Caco-2 (cell line): ENCODE measurements around the gene TNS3. TPM values are rescaled to one million over a fixed set of nuclear protein-coding genes. Genes with fewer than 3 reads are reported as not detected.

Source experiments
- BruUV-seq: library from RNA; stranded (reverse); fragments of 400-500 nt; replicated peaks from 2 replicates; lab custom pipeline; 2021; lab: Mats Ljungman, UMichigan
- CTCF ChIA-PET: fragments of 300-600 bp; sonication (Branson Sonifier 250); formaldehyde crosslinking; loops from one replicate; lab custom pipeline; 2022; ENCODE audit warnings: antibody characterized with exemption; lab: Charles Lee
- POLR2A ChIA-PET: fragments of 300-600 bp; sonication (Branson Sonifier 250); formaldehyde crosslinking; loops from one replicate; lab custom pipeline; 2022; ENCODE audit warnings: antibody characterized with exemption; lab: Charles Lee
- DNase-seq, 2 experiments: peaks; one replicate each; pipeline versions ENCODE4 v3.0.0 to v3.0.0-alpha.2; 2020 to 2022
- H3K27me3 ChIP-seq: replicated peaks from 2 replicates; pipeline ENCODE4 v1.6.0; 2011; ENCODE audit warnings: low read length; ENCODE audit not compliant: control insufficient read depth, insufficient read depth
- H3K36me3 ChIP-seq: 2 replicates; pipeline ENCODE4 v1.5.1; 2011; ENCODE audit warnings: low read length; ENCODE audit not compliant: control insufficient read depth, insufficient read depth
- H3K4me1 ChIP-seq: fragments of 250-450 bp; sonication (Bioruptor Pico); 2 replicates; pipeline ENCODE4 v1.5.1; 2020; ENCODE audit warnings: mild to moderate bottlenecking
- H3K4me3 ChIP-seq: 2 replicates; pipeline ENCODE4 v1.5.1; 2011; ENCODE audit warnings: low read depth, mild to moderate bottlenecking, control low read depth, low read length
- H3K9me3 ChIP-seq: fragments of 250-450 bp; sonication (Bioruptor Pico); 2 replicates; pipeline ENCODE4 v1.5.1; 2020; ENCODE audit warnings: mild to moderate bottlenecking, moderate library complexity
- H3K27ac Mint-ChIP-seq: one replicate; pipeline ENCODE4 v1.8.0; 2022; ENCODE audit warnings: mixed read lengths; ENCODE audit not compliant: unreplicated experiment
- H3K27me3 Mint-ChIP-seq: one replicate; pipeline ENCODE4 v1.8.0; 2022; ENCODE audit warnings: mixed read lengths; ENCODE audit not compliant: insufficient read depth, unreplicated experiment
- H3K36me3 Mint-ChIP-seq: one replicate; pipeline ENCODE4 v1.8.0; 2022; ENCODE audit warnings: mild to moderate bottlenecking, mixed read lengths; ENCODE audit not compliant: insufficient read depth, unreplicated experiment
- H3K4me1 Mint-ChIP-seq: one replicate; pipeline ENCODE4 v1.8.0; 2022; ENCODE audit warnings: low read depth, mixed read lengths; ENCODE audit not compliant: unreplicated experiment
- H3K4me3 Mint-ChIP-seq: one replicate; pipeline ENCODE4 v1.8.0; 2022; ENCODE audit warnings: mild to moderate bottlenecking, moderate library complexity, mixed read lengths; ENCODE audit not compliant: unreplicated experiment
- H3K9me3 Mint-ChIP-seq: one replicate; pipeline ENCODE4 v1.8.0; 2022; ENCODE audit warnings: mixed read lengths; ENCODE audit not compliant: unreplicated experiment
- intact Hi-C: fragments of 100-400 bp; cut with micrococcal nuclease; formaldehyde crosslinking; loops from one replicate; pipeline ENCODE4 v1.10.0; 2022; ENCODE audit not compliant: unreplicated experiment
- total RNA-seq: library from RNA; stranded (reverse); gene quantifications from 2 replicates; pipeline ENCODE4 v1.2.3, GENCODE V29; 2022
- TF ChIP-seq, protein P1 (sequence below), 2 experiments: fragments of 200-600 bp in 1 of 2; IDR thresholded peaks; 1 replicate in 1 of 2; 2 replicates in 1 of 2; pipeline versions ENCODE4 v1.5.1 to v1.8.0; 2011 to 2022; ENCODE audit warnings: antibody characterized with exemption in 1 of 2, control low read depth in 1 of 2, inconsistent platforms in 1 of 2, low read depth in 1 of 2, low read length in 1 of 2, mild to moderate bottlenecking in 1 of 2, moderate library complexity in 1 of 2; ENCODE audit not compliant: insufficient read depth in 1 of 2, severe bottlenecking in 1 of 2, unreplicated experiment in 1 of 2

Gene TNS3
- total RNA-seq, 1 experiment from 2014 or later: 263 TPM

DNA sequence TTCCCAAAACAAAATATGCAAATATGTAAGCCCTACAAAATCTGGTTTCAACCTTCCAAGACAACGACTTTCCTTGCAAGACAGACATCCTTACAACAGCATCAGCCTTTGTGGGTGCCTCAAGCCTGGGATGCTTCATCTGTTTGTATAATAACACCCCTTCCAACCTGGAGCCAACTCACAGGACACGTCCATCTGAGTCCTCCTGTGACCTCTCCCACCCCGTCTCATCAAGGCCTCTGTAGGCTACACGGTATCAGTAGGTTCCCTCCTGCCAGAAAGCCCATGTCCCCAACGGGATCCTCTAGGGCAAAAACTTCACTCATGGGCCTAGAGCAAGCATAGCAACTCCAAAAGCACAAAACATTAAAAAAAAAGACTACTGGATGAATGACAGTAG lies 173.2 kb downstream of the TNS3 start:
- Histone ChIP-seq H3K36me3 (peaks cover 3% of the 10 kb centered on the region; the same call in 1 of the 2 replicates), H3K9me3 (no peaks in the 10 kb centered on the region), H3K27me3 (no peaks in the 10 kb centered on the region), H3K4me3 (no peak overlapping the region), H3K4me1 (no peaks in the 10 kb centered on the region)
- peak overlapping the region; percentile 5 for H3K27ac Mint-ChIP-seq
- CTCF ChIA-PET: no interaction called here
- peak in 1 of 2 experiments; percentile 19 for DNase-seq
- no peaks in the 10 kb centered on the region for H3K27me3 Mint-ChIP-seq
- BruUV-seq: no TSS peak
- intact Hi-C loops: no loop called here
- H3K4me1 Mint-ChIP-seq: peaks cover 11% of the 10 kb centered on the region
- peaks cover 99% of the 10 kb centered on the region for H3K36me3 Mint-ChIP-seq
- no peaks in the 10 kb centered on the region for H3K9me3 Mint-ChIP-seq
- POLR2A ChIA-PET: no interaction called here
- H3K4me3 Mint-ChIP-seq: no peak overlapping the region
- TF ChIP-seq, protein P1, sequence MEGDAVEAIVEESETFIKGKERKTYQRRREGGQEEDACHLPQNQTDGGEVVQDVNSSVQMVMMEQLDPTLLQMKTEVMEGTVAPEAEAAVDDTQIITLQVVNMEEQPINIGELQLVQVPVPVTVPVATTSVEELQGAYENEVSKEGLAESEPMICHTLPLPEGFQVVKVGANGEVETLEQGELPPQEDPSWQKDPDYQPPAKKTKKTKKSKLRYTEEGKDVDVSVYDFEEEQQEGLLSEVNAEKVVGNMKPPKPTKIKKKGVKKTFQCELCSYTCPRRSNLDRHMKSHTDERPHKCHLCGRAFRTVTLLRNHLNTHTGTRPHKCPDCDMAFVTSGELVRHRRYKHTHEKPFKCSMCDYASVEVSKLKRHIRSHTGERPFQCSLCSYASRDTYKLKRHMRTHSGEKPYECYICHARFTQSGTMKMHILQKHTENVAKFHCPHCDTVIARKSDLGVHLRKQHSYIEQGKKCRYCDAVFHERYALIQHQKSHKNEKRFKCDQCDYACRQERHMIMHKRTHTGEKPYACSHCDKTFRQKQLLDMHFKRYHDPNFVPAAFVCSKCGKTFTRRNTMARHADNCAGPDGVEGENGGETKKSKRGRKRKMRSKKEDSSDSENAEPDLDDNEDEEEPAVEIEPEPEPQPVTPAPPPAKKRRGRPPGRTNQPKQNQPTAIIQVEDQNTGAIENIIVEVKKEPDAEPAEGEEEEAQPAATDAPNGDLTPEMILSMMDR (IDR thresholded peaks at IDR 0.05; ENCODE audit: insufficient read depth in 1 of 2, low read depth in 1 of 2, low read length in 1 of 2, severe bottlenecking in 1 of 2, unreplicated experiment in 1 of 2): no peak

DNA sequence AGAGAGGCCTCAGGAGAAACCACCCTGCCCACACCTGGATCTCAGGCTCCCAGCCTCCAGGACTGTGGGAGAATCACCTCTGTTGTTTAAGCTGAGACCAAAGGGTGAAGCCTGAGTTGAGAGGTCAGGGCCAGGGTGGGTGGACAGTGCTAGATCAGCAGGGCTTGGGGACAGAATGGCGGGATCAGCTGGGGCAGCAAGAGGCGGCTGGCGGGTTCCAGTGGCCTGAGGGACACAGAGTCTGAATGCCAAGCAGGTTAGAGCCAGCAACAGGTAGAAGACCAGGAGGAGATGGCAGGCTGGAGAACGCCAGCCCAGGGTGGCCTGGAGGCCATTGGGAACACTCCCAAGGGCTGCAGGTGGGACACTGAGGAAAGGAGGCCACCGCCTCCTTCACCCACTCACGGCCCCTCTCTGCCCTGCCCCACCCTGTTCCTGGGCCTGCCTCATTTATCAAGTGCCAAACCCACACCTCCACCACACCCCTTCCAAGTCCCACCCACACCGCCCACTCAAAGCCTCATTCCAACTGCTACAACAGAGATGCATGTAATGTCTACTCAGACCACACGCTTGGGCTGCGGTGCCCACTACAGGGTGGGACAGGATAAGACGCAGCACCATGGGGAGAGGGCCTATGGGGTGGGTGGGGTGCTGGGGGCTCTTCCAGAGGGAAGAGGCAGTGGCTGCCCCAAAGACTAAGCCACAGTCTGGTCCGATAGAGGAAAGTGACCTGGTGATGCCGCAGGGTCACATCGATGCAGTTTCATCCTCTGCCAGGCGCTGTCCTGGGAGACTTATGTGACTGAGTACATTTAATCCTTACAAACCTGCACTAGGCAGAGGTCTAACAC lies 173.9 kb downstream of the TNS3 start:
- no peaks in the 10 kb centered on the region for H3K9me3 Mint-ChIP-seq
- peaks cover 3% of the 10 kb centered on the region; the same call in 1 of the 2 replicates for H3K36me3 ChIP-seq
- H3K27me3 ChIP-seq: no peaks in the 10 kb centered on the region
- no peaks in the 10 kb centered on the region for H3K4me1 ChIP-seq
- no peak overlapping the region for H3K4me3 ChIP-seq
- TF ChIP-seq, protein P1 (IDR thresholded peaks at IDR 0.05; ENCODE audit: insufficient read depth in 1 of 2, low read depth in 1 of 2, low read length in 1 of 2, severe bottlenecking in 1 of 2, unreplicated experiment in 1 of 2): no peak
- H3K4me3 Mint-ChIP-seq: no peak overlapping the region
- peak in 1 of 2 experiments; percentile 32 for DNase-seq
- H3K36me3 Mint-ChIP-seq: peaks cover 99% of the 10 kb centered on the region
- peaks cover 11% of the 10 kb centered on the region for H3K4me1 Mint-ChIP-seq
- ChIA-PET POLR2A (no interaction called here), CTCF (no interaction called here)
- no peaks in the 10 kb centered on the region for H3K9me3 ChIP-seq
- peak overlapping the region; percentile 25 for H3K27ac Mint-ChIP-seq
- no TSS peak for BruUV-seq
- no peaks in the 10 kb centered on the region for H3K27me3 Mint-ChIP-seq
- intact Hi-C loops: no loop called here

DNA sequence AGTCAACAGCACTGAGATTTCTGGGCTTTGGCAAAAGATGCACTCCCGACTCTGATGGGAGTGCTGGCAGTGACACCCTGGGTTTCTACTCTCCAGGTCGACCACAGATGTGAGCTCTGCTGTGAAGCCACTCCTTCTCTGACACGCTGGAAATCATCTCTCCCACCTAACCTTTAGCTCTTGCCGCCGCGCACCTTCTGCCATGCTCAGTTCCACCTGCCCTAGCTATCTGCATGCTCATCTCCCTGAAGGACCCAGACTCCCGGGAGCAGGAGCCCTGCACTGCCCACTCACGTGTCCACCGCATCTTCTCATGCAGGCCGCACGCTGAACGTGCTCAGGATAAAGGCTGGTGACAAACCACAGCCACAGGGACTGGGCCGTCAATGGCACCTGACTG lies 174.8 kb downstream of the TNS3 start:
- H3K4me1 Mint-ChIP-seq: peaks cover 11% of the 10 kb centered on the region
- no TSS peak for BruUV-seq
- DNase-seq: peak in 1 of 2 experiments; percentile 23
- H3K36me3 Mint-ChIP-seq: peaks cover 99% of the 10 kb centered on the region
- ChIA-PET POLR2A (no interaction called here), CTCF (no interaction called here)
- H3K4me3 Mint-ChIP-seq: no peak overlapping the region
- H3K27ac Mint-ChIP-seq: peak overlapping the region; percentile 25
- H3K4me1 ChIP-seq: no peaks in the 10 kb centered on the region
- H3K4me3 ChIP-seq: no peak overlapping the region
- TF ChIP-seq, protein P1 (IDR thresholded peaks at IDR 0.05; ENCODE audit: insufficient read depth in 1 of 2, low read depth in 1 of 2, low read length in 1 of 2, severe bottlenecking in 1 of 2, unreplicated experiment in 1 of 2): no peak
- H3K9me3 ChIP-seq: no peaks in the 10 kb centered on the region
- H3K27me3 Mint-ChIP-seq: no peaks in the 10 kb centered on the region
- no peaks in the 10 kb centered on the region for H3K27me3 ChIP-seq
- intact Hi-C loops: no loop called here
- H3K36me3 ChIP-seq: peaks cover 3% of the 10 kb centered on the region; the same call in 1 of the 2 replicates
- H3K9me3 Mint-ChIP-seq: no peaks in the 10 kb centered on the region
